CD4-positive, alpha-beta T cell (primary cell): ENCODE measurements around the gene RETREG2. TPM values are rescaled to one million over a fixed set of nuclear protein-coding genes. Genes with fewer than 3 reads are reported as not detected.

Experiments
- ATAC-seq: fragments of 200-7000 bp; cut with Tn5 transposase; one replicate; pipeline ENCODE4 v1.10.0; 2022; ENCODE audit warnings: mild to moderate bottlenecking; ENCODE audit not compliant: poor library complexity
- CTCF ChIA-PET: fragments of 350-600 bp; sonication (Branson Sonifier 250); formaldehyde crosslinking; loops from one replicate; lab custom pipeline; 2021; ENCODE audit warnings: antibody characterized with exemption, inconsistent platforms; lab: Charles Lee
- POLR2A ChIA-PET: fragments of 350-600 bp; sonication (Branson Sonifier 250); formaldehyde crosslinking; loops from one replicate; lab custom pipeline; 2021; ENCODE audit warnings: antibody characterized with exemption, inconsistent platforms; lab: Charles Lee
- DNase-seq, 14 experiments: peaks; one replicate each; pipeline ENCODE4 v3.0.0-alpha.2; 2013 to 2020; ENCODE audit warnings: mixed read lengths in 2 of 14
- H3K27ac ChIP-seq, 2 donors: one replicate each; pipeline versions ENCODE4 v1.5.1 to v1.7.0; 2013; ENCODE audit warnings: low read length in 2 of 2, low read depth in 1 of 2, mild to moderate bottlenecking in 1 of 2
- H3K27me3 ChIP-seq, 2 experiments: 1 replicate in 1 of 2; 2 replicates in 1 of 2; pipeline versions ENCODE4 v1.6.1 to v1.7.0; 2013; ENCODE audit warnings: low read length in 2 of 2, control low read depth in 1 of 2, mild to moderate bottlenecking in 1 of 2, moderate library complexity in 1 of 2; ENCODE audit not compliant: insufficient read depth in 2 of 2, control insufficient read depth in 1 of 2
- H3K36me3 ChIP-seq: one replicate; pipeline ENCODE4 v1.6.1; 2013; ENCODE audit warnings: low read length, control low read depth; ENCODE audit not compliant: insufficient read depth
- H3K4me1 ChIP-seq: one replicate; pipeline ENCODE4 v1.6.1; 2013; ENCODE audit warnings: low read length, control low read depth; ENCODE audit not compliant: insufficient read depth
- H3K4me3 ChIP-seq: one replicate; pipeline ENCODE4 v1.5.1; 2013; ENCODE audit warnings: mild to moderate bottlenecking, low read length, moderate library complexity
- H3K9me3 ChIP-seq, 2 experiments: 1 replicate in 1 of 2; 2 replicates in 1 of 2; pipeline versions ENCODE4 v1.6.1 to v1.7.0; 2013; ENCODE audit warnings: low read length in 2 of 2, mild to moderate bottlenecking in 2 of 2, control low read depth in 1 of 2, moderate library complexity in 1 of 2; ENCODE audit not compliant: control insufficient read depth in 1 of 2, insufficient read depth in 1 of 2
- H3K27ac Mint-ChIP-seq: one replicate; pipeline ENCODE4 v1.8.0; 2020; ENCODE audit warnings: mixed read lengths
- H3K27me3 Mint-ChIP-seq: one replicate; pipeline ENCODE4 v1.8.0; 2021; ENCODE audit warnings: mixed read lengths
- H3K36me3 Mint-ChIP-seq: one replicate; pipeline ENCODE4 v1.8.0; 2021; ENCODE audit warnings: low read depth, mixed read lengths
- H3K4me1 Mint-ChIP-seq: one replicate; pipeline ENCODE4 v1.8.0; 2021; ENCODE audit warnings: low read depth, mixed read lengths
- H3K4me3 Mint-ChIP-seq: one replicate; pipeline ENCODE4 v1.8.0; 2020; ENCODE audit warnings: mild to moderate bottlenecking, mixed read lengths
- H3K9me3 Mint-ChIP-seq: one replicate; pipeline ENCODE4 v1.8.0; 2020; ENCODE audit warnings: mixed read lengths
- CTCF ChIP-seq: fragments of 200-600 bp; IDR thresholded peaks from one replicate; pipeline ENCODE4 v1.8.0; 2022; ENCODE audit warnings: antibody characterized with exemption, mild to moderate bottlenecking
- intact Hi-C, 2 experiments: fragments of 100-400 bp; cut with DNase I in 1 of 2; cut with micrococcal nuclease in 1 of 2; formaldehyde crosslinking; loops; one replicate each; pipeline versions ENCODE4 v1.15.1 to v1.9.0; 2023 to 2025; cut with DNase I, micrococcal nuclease
- total RNA-seq, 174 experiments: library from RNA in 2 of 174; stranded (reverse) in 2 of 174; gene quantifications; one replicate each; pipeline ENCODE4 v1.2.3 and lab custom pipeline; 2021 to 2026

Gene RETREG2
- total RNA-seq, 2 experiments from 2014 or later: 82.3 to 83.2 TPM

- Histone ChIP-seq H3K27ac (peak overlapping the region; percentile 3 to 29), H3K27me3 (no peaks in the 10 kb centered on the region), H3K4me3 (no peak overlapping the region), H3K36me3 (peaks cover 54% of the 10 kb centered on the region), H3K4me1 (peaks cover 51% of the 10 kb centered on the region), H3K9me3 (no peaks in the 10 kb centered on the region)
- Mint-ChIP-seq H3K36me3 (peaks cover 80% of the 10 kb centered on the region), H3K27me3 (no peaks in the 10 kb centered on the region), H3K9me3 (no peaks in the 10 kb centered on the region), H3K27ac (peak overlapping the region; percentile 69), H3K4me3 (peak overlapping the region; percentile 62), H3K4me1 (peaks cover 59% of the 10 kb centered on the region)
- ChIA-PET CTCF (interaction anchor here (0.7 to 1.3 kb wide), 2 partner anchors 11 to 23 kb away, joined by 3 to 4 read pairs; partner anchors contain the start of gene NHEJ1), POLR2A (interaction anchor here (1.0 to 4.4 kb wide), 5 partner anchors 10 to 47 kb away, joined by 3 to 41 read pairs (median 7); partner anchors contain the start of genes ANKZF1, ATG9A and ZFAND2B)
- intact Hi-C loops: no loop called here
- no peak for TF ChIP-seq CTCF
- DNase-seq (peak in 1 of 14 experiments; percentile 39), ATAC-seq (no peak)
Observed at GRCh38 chr2:219182331-219183150, 4.5 kb downstream of the RETREG2 start.

GRCh38 chr2:219183151-219183772 lies 5.2 kb downstream of the RETREG2 start:
- POLR2A ChIA-PET: interaction anchor here (0.8 to 4.4 kb wide), 3 partner anchors 17 to 24 kb away, joined by 3 to 41 read pairs (median 12); partner anchors contain the start of gene ZFAND2B
- Mint-ChIP-seq H3K27ac (peak overlapping the region; percentile 69), H3K27me3 (no peaks in the 10 kb centered on the region), H3K36me3 (peaks cover 76% of the 10 kb centered on the region), H3K9me3 (no peaks in the 10 kb centered on the region), H3K4me3 (peak overlapping the region; percentile 62), H3K4me1 (peaks cover 56% of the 10 kb centered on the region)
- CTCF ChIA-PET: interaction anchor here (0.7 to 2.7 kb wide), 3 partner anchors 12 to 28 kb away, joined by 3 to 8 read pairs (median 4); partner anchors contain the start of gene NHEJ1
- Histone ChIP-seq H3K9me3 (no peaks in the 10 kb centered on the region), H3K36me3 (peaks cover 54% of the 10 kb centered on the region), H3K4me1 (peaks cover 48% of the 10 kb centered on the region), H3K27me3 (no peaks in the 10 kb centered on the region), H3K27ac (peak overlapping the region in 1 of 2 donors; percentile 3), H3K4me3 (no peak overlapping the region)
- no peak for DNase-seq
- TF ChIP-seq CTCF: no peak
- no peak for ATAC-seq
- intact Hi-C loops: no loop called here

- TF ChIP-seq CTCF: no peak
- H3K4me3 Mint-ChIP-seq: no peak overlapping the region
- H3K36me3 ChIP-seq: peaks cover 54% of the 10 kb centered on the region
Observed at GRCh38 chr2:219184121-219184520, 6.0 kb downstream of the RETREG2 start.

More at GRCh38 chr2:219184121-219184520, 6.0 kb downstream of the RETREG2 start:
- intact Hi-C loops: no loop called here
- Histone ChIP-seq H3K4me1 (peaks cover 42% of the 10 kb centered on the region), H3K9me3 (no peaks in the 10 kb centered on the region), H3K27me3 (no peaks in the 10 kb centered on the region), H3K27ac (no peak overlapping the region), H3K4me3 (no peak overlapping the region)
- peaks cover 69% of the 10 kb centered on the region for H3K36me3 Mint-ChIP-seq
- no peaks in the 10 kb centered on the region for H3K27me3 Mint-ChIP-seq
- H3K27ac Mint-ChIP-seq: peak overlapping the region; percentile 69
- DNase-seq (no peak), ATAC-seq (no peak)
- ChIA-PET POLR2A (interaction anchor here (1.4 kb wide), 1 partner anchor 13 kb away, joined by 6 read pairs; no protein-coding TSS in a partner anchor), CTCF (interaction anchor here (0.9 to 2.7 kb wide), 4 partner anchors 12 to 111 kb away, joined by 3 to 8 read pairs (median 4); no protein-coding TSS in a partner anchor)
- H3K4me1 Mint-ChIP-seq: peaks cover 49% of the 10 kb centered on the region
- no peaks in the 10 kb centered on the region for H3K9me3 Mint-ChIP-seq
